SK-N-SH (cell line): ENCODE measurements around the gene PON3. TPM values are rescaled to one million over a fixed set of nuclear protein-coding genes. Genes with fewer than 3 reads are reported as not detected.

Experiments
- CTCF ChIA-PET: fragments of 300-600, 350-600 bp; formaldehyde crosslinking; extraction: SDS; loops from one replicate; lab custom pipeline; 2021; lab: Yijun Ruan, JAX
- POLR2A ChIA-PET: fragments of 350-600 bp; sonication (Branson Sonifier 250); formaldehyde crosslinking; extraction: SDS; loops from one replicate; lab custom pipeline; 2020; ENCODE audit warnings: antibody characterized with exemption, inconsistent platforms; lab: Yijun Ruan, JAX
- DNase-seq: peaks from one replicate; pipeline ENCODE4 v3.0.0; 2012
- H2AFZ ChIP-seq: fragments of 200-600 bp; sonication (generic); 2 replicates; pipeline ENCODE4 v1.8.1; 2016; ENCODE audit warnings: antibody characterized with exemption, mild to moderate bottlenecking, low read depth
- H3F3A ChIP-seq: fragments of 200-600 bp; sonication (generic); replicated peaks from 2 replicates; pipeline ENCODE3; 2016; ENCODE audit warnings: antibody characterized with exemption, mild to moderate bottlenecking; ENCODE audit not compliant: insufficient read depth
- H3K27ac ChIP-seq, 2 experiments: fragments of 200-500 bp in 1 of 2; fragments of 200-600 bp in 1 of 2; sonication (Bioruptor generic) in 1 of 2; sonication (generic), shearing (Covaris generic) in 1 of 2; 2 replicates each; pipeline versions ENCODE4 v1.5.1 to v1.6.1; 2014 to 2016; ENCODE audit warnings: low read depth in 2 of 2, inconsistent platforms in 1 of 2, low read length in 1 of 2, mild to moderate bottlenecking in 1 of 2, mixed read lengths in 1 of 2
- H3K27me3 ChIP-seq: fragments of 200-600 bp; sonication (generic), shearing (Covaris generic); 2 replicates; pipeline ENCODE4 v1.6.1; 2016; ENCODE audit warnings: mixed run types; ENCODE audit not compliant: insufficient read depth
- H3K36me3 ChIP-seq, 2 experiments: fragments of 200-500 bp in 1 of 2; fragments of 200-600 bp in 1 of 2; sonication (Bioruptor generic) in 1 of 2; sonication (generic) in 1 of 2; replicated peaks in 1 of 2; 2 replicates each; pipeline versions ENCODE3 to v1.5.1; 2014 to 2016; ENCODE audit warnings: low read length in 1 of 2, mild to moderate bottlenecking in 1 of 2; ENCODE audit not compliant: insufficient read depth in 2 of 2, control insufficient read depth in 1 of 2
- H3K4me1 ChIP-seq, 2 experiments: fragments of 200-500 bp in 1 of 2; fragments of 200-600 bp in 1 of 2; sonication (Bioruptor generic) in 1 of 2; sonication (generic), shearing (Covaris generic) in 1 of 2; 2 replicates each; pipeline versions ENCODE4 v1.5.1 to v1.6.1; 2014 to 2016; ENCODE audit warnings: low read depth in 1 of 2, low read length in 1 of 2, mixed run types in 1 of 2; ENCODE audit not compliant: insufficient read depth in 2 of 2, control insufficient read depth in 1 of 2
- H3K4me2 ChIP-seq: fragments of 200-600 bp; sonication (generic), shearing (Covaris generic); 2 replicates; pipeline ENCODE4 v1.6.1; 2017; ENCODE audit warnings: mixed run types
- H3K4me3 ChIP-seq, 2 experiments: fragments of 200-500 bp in 1 of 2; fragments of 200-600 bp in 1 of 2; sonication (Bioruptor generic) in 1 of 2; sonication (generic), shearing (Covaris generic) in 1 of 2; 2 replicates each; pipeline versions ENCODE4 v1.5.1 to v1.8.1; 2014 to 2016; ENCODE audit warnings: low read depth in 2 of 2, inconsistent platforms in 1 of 2, low read length in 1 of 2, mild to moderate bottlenecking in 1 of 2, mixed read lengths in 1 of 2, moderate library complexity in 1 of 2
- H3K79me2 ChIP-seq: fragments of 200-600 bp; sonication (generic); 2 replicates; pipeline ENCODE4 v1.8.1; 2017; ENCODE audit warnings: mild to moderate bottlenecking; ENCODE audit not compliant: insufficient read depth
- H3K9ac ChIP-seq: fragments of 200-600 bp; sonication (generic); 2 replicates; pipeline ENCODE4 v1.6.1; 2017; ENCODE audit warnings: mixed run types
- H3K9me2 ChIP-seq: fragments of 200-600 bp; sonication (generic); 2 replicates; pipeline ENCODE4 v1.6.1; 2017; ENCODE audit warnings: mixed run types
- H3K9me3 ChIP-seq: fragments of 200-600 bp; sonication (generic); 2 replicates; pipeline ENCODE4 v1.6.1; 2017; ENCODE audit warnings: mixed run types, mild to moderate bottlenecking, moderate library complexity
- H4K20me1 ChIP-seq: fragments of 200-600 bp; sonication (generic); 2 replicates; pipeline ENCODE4 v1.6.1; 2017; ENCODE audit warnings: mild to moderate bottlenecking, mixed run types; ENCODE audit not compliant: insufficient read depth
- CTCF ChIP-seq: fragments of 200-600 bp; sonication (generic); IDR thresholded peaks from 2 replicates; pipeline ENCODE4 v1.6.1; 2017; ENCODE audit warnings: antibody characterized with exemption, mild to moderate bottlenecking, moderate library complexity
- EP300 ChIP-seq, 2 experiments: IDR thresholded peaks; 2 replicates each; pipeline versions ENCODE4 v1.4.0 to v1.6.1; 2012; ENCODE audit warnings: borderline replicate concordance in 1 of 2, low read depth in 1 of 2, low read length in 1 of 2
- FOSL2 ChIP-seq: IDR thresholded peaks from 2 replicates; pipeline ENCODE4 v1.4.0; 2012; ENCODE audit warnings: low read depth, mild to moderate bottlenecking, moderate library complexity, borderline replicate concordance
- FOXM1 ChIP-seq: IDR thresholded peaks from 2 replicates; pipeline ENCODE4 v1.4.0; 2012; ENCODE audit warnings: low read depth, mild to moderate bottlenecking
- IRF3 ChIP-seq: fragments of 150-350 bp; IDR thresholded peaks from 2 replicates; pipeline ENCODE4 v1.6.1; 2016; ENCODE audit warnings: mild to moderate bottlenecking, low read depth, low read length
- NRF1 ChIP-seq: IDR thresholded peaks from 2 replicates; pipeline ENCODE4 v1.6.1; 2012; ENCODE audit warnings: low read depth, mild to moderate bottlenecking, low read length
- RCOR1 ChIP-seq: fragments of 150-350 bp; IDR thresholded peaks from 2 replicates; pipeline ENCODE4 v1.6.1; 2017; ENCODE audit warnings: antibody characterized with exemption, low read length
- REST ChIP-seq: IDR thresholded peaks from 2 replicates; pipeline ENCODE4 v1.6.1; 2012; ENCODE audit warnings: mild to moderate bottlenecking, low read depth, low read length, moderate library complexity
- RFX5 ChIP-seq: IDR thresholded peaks from 2 replicates; pipeline ENCODE4 v1.6.1; 2012; ENCODE audit warnings: mild to moderate bottlenecking, improper control_type of control experiment, low read length
- YY1 ChIP-seq: IDR thresholded peaks from 2 replicates; pipeline ENCODE4 v1.4.0; 2012; ENCODE audit warnings: low read depth, mild to moderate bottlenecking
- WGBS: methylation state at CpG from one replicate; pipeline ENCODE4 v1.1.6; 2017; ENCODE audit warnings: low lambda C conversion rate; 5-methylcytosine and 5-hydroxymethylcytosine counted together
- polyA plus RNA-seq, 3 experiments: library from polyadenylated mRNA; depleted of rRNA; stranded (reverse); fragments of >200 nt; gene quantifications; 2 replicates each; pipeline ENCODE4 v1.2.3, GENCODE V29; 2012

Gene PON3
- polyA plus RNA-seq, 1 of the 3 experiments (the other 2 are of a cell fraction), result not detected

- H3K79me2 ChIP-seq, result no peaks in the 10 kb centered on the region
- H3K4me2 ChIP-seq, result no peak overlapping the region
- H3K4me1 ChIP-seq, result peaks cover 0 to 3% of the 10 kb centered on the region in 2 experiments; a peak in 1 of 4 replicates
- H3K4me3 ChIP-seq, result no peak overlapping the region
- no peak overlapping the region for H3K9ac ChIP-seq
- TF ChIP-seq FOXM1, result no peak
- no peak for TF ChIP-seq NRF1
- TF ChIP-seq RFX5, result no peak
- no peak for TF ChIP-seq REST
- TF ChIP-seq YY1, result no peak
- H3K27me3 ChIP-seq, result no peaks in the 10 kb centered on the region
- no peaks in the 10 kb centered on the region for H3K9me2 ChIP-seq
- 27% methylated on average over 2 of the region's 2 CpGs for WGBS
- no peak overlapping the region for H2AFZ ChIP-seq
- H3K27ac ChIP-seq, result no peak overlapping the region
- no peaks in the 10 kb centered on the region for H4K20me1 ChIP-seq
- no peak for DNase-seq
- H3K9me3 ChIP-seq, result no peaks in the 10 kb centered on the region
- ChIA-PET CTCF (interaction anchor here (1.3 kb wide), 1 partner anchor 25 kb away, joined by 3 read pairs; no protein-coding TSS in a partner anchor), POLR2A (no interaction called here)
- H3K36me3 ChIP-seq, result no peaks in the 10 kb centered on the region
- H3F3A ChIP-seq, result peaks cover 5% of the 10 kb centered on the region
Observed at GRCh38 chr7:95340491-95340890, 55.7 kb downstream of the PON3 start.

- Histone ChIP-seq H3K9me2 (no peaks in the 10 kb centered on the region), H3K36me3 (no peaks in the 10 kb centered on the region), H2AFZ (no peak overlapping the region), H3F3A (peaks cover 20% of the 10 kb centered on the region), H3K4me3 (no peak overlapping the region), H3K4me1 (peaks cover 0 to 7% of the 10 kb centered on the region in 2 experiments; a peak in 1 of 4 replicates), H3K9ac (no peak overlapping the region), H3K27ac (no peak overlapping the region), H3K27me3 (no peaks in the 10 kb centered on the region), H3K9me3 (peaks cover under 1% of the 10 kb centered on the region; the same call in 1 of the 2 replicates), H3K79me2 (no peaks in the 10 kb centered on the region), H3K4me2 (no peak overlapping the region), H4K20me1 (no peaks in the 10 kb centered on the region)
- DNase-seq, result no peak
- TF ChIP-seq FOSL2 (no peak), CTCF (no peak), RCOR1 (no peak), EP300 (IDR thresholded peaks at IDR 0.05; ENCODE audit: borderline replicate concordance in 1 of 2, low read depth in 1 of 2, low read length in 1 of 2) (no peak), NRF1 (no peak), YY1 (no peak), IRF3 (no peak), FOXM1 (no peak)
- ChIA-PET POLR2A (no interaction called here), CTCF (interaction anchor here (0.8 kb wide), 1 partner anchor 138 kb away, joined by 5 read pairs; no protein-coding TSS in a partner anchor)
- WGBS, result 47% methylated on average over 3 of the region's 3 CpGs
Observed at GRCh38 chr7:95338832-95339231, 57.3 kb downstream of the PON3 start.
